ENCODE measurements around the gene ZDHHC8.

The ZDHHC8 gene

GRCh38 chr22:20096574-20097420 lies 34.8 kb upstream of the ZDHHC8 start:
- DNase-seq = no peak

- DNase-seq = no peak
These were observed 32.4 kb upstream of the ZDHHC8 start for GRCh38 chr22:20099099-20099711.

GRCh38 chr22:20101638-20102037 lies 30.0 kb upstream of the ZDHHC8 start:
- no peak for DNase-seq

DNA sequence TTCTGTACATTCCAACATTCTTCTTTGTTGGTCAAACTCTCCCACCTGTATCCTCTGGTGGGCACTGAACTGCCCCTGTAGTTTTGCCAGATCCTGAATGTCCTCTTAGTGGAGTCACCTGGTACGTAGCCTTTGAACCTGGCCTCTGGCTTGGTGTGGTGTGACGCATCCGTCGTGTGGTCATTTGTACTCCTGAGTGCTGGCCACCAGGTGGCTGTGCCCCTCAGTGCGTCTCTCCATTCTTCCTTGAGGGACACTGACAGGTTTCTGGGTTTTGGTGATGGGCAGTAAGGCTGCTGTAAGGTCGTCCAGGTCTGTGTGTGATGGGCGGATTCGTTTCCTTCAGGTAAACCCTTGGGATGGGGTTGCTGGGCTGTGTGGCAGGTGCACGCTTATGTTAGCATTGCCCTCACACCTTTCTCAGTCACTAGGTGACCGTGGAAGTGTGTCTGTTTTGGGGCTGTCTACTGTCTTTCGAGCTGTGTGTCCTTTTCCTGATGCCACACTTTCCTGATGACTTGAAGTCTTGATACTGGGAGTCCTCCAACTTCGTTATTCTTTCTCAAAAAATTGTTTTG lies 29.3 kb upstream of the ZDHHC8 start:
- DNase-seq = no peak

GRCh38 chr22:20105456-20106204 lies 26.0 kb upstream of the ZDHHC8 start:
- DNase-seq = no peak

DNA sequence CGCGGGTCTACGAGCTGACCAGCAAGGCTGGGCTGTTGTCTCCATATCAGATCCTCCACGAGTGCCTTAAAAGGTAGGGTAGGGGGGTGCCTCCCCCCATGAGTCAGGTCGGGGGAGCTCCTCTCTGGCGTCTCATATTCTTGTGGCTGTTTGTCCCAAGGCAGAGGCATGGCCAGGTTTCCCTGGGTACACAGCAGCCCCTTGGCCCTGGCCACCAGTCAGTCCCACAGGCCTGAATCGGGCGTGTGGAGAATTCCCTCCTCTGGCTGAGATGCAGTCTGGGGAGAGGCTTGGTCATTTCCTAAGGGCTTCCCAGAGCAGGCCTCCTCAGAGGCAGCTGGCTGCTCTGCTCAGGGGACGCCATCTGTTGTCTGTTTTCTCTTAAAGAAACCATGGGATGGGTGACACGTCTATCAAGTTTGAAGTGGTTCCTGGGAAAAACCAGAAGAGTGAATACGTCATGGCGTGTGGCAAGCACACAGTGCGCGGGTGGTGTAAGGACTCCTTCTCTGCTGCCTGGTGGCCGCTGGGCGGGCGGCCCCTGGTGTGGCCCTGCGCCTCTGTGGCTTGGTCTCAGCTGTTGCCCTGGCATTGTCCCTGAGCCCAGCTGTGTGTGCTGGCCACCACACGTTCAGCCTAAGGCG lies 25.3 kb upstream of the ZDHHC8 start:
- no peak for DNase-seq

- DNase-seq = no peak
These were observed 24.8 kb upstream of the ZDHHC8 start for GRCh38 chr22:20106849-20107237.

- DNase-seq = no peak
These were observed 24.1 kb upstream of the ZDHHC8 start for GRCh38 chr22:20107471-20107901.

DNA sequence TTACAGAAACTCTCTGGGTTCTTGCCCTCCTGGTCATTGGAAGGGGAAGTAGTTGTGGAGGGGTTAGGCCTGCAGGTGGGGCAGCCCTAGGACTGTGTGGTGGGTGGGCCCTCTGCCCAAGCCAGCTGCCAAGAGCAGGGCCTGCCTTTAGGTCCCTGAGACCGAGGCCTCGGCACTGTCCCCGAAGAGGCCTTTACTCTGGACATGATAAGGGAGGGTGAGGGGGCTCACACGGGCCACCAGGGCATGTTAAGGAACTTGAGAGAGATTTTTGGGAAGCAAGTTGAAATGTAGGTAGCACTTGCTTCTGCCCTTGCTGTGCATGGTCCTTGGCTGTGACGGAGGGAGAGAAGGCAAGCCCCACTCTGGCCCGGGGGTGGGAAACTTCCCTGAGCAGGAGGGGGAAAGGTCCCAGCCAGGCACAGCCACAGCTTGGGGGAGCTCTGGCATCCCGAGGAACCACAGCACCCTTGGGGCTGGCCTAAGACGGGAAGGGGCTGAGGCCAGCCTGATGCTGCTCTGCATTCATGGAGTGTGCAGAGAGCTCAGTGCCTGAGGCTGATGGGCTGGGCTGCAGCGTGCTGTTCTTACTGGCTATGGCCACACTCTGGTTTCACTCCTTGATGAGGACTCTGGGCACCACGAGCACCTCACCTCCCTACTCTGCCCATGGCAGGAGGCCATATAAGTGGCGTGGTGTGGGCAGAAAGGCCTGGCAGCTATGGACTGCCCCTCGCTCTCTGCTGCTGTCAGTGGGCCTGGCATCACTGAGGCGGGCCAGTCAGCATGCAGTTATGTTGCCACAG lies 23.4 kb upstream of the ZDHHC8 start:
- no peak for DNase-seq

DNA sequence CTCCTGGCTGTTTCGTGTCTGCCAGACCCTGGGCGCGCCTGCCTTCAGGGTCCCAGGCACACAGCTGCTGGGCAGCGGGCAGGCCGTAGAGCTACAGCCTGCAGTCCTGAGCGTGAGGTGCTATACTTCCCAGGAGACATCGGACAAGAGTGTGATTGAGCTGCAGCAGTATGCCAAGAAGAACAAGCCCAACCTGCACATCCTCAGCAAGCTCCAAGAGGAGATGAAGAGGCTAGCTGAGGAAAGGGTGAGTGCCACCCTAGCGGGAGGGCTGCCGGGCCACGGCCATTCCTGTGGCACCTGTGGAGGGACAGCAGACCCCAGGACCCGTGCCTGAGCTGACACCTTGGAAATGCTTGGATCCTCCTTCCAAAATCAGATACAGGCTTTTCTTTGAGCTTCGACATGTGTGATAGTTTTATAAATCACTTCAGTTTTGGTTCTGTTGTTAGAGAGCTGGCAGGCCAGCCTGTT lies 22.8 kb upstream of the ZDHHC8 start:
- DNase-seq = no peak

DNA sequence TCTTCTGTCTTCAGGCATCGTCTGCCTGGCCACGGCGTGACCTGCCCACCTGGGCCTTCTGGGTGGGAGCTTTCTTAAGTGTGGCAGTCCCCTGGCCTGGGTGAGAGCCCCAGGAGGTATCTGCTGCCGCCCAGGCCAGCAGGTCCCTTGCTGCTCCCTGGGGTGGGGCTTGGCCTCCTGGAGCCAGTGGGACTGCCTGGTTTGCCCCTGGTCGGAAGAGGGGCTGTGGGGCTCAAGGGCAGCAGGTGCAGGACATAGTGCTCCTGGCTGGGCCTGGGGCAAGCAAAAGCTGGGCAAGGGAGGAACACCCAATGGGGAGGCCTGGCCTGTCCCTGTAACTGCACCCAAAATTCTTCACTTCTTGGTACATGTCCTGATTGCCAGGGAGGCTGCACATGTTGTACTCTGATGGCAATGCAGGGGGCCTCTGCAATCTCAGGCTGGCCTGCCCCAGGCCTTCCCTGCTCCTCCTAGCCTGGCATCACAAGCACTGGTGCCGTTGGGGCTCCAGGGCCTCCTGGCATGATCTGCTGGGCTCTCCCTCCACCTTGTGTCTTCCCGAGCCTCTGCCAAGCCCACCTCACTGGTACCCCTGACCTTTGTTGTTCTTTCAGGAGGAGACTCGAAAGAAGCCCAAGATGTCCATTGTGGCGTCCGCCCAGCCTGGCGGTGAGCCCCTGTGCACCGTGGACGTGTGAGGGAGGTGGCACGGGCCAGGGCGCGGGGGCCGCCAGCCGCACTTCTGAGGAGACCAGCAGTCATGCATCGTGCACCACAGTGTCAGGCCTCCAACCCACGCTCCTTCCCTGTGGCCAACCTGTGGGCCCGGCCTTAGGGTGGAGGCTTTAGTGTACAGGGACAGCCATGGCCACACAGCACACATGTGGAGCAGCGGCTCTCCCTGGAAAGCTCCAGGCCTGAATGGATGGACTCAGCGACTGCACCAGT lies 21.9 kb upstream of the ZDHHC8 start:
- DNase-seq = no peak

- no peak for DNase-seq
These were observed 21.1 kb upstream of the ZDHHC8 start for GRCh38 chr22:20110359-20110985.

- DNase-seq = no peak
These were observed 20.4 kb upstream of the ZDHHC8 start for GRCh38 chr22:20111045-20111688.

- DNase-seq = no peak
These were observed 19.6 kb upstream of the ZDHHC8 start for GRCh38 chr22:20111689-20112622.

GRCh38 chr22:20112623-20113511 lies 18.7 kb upstream of the ZDHHC8 start:
- DNase-seq = no peak

DNA sequence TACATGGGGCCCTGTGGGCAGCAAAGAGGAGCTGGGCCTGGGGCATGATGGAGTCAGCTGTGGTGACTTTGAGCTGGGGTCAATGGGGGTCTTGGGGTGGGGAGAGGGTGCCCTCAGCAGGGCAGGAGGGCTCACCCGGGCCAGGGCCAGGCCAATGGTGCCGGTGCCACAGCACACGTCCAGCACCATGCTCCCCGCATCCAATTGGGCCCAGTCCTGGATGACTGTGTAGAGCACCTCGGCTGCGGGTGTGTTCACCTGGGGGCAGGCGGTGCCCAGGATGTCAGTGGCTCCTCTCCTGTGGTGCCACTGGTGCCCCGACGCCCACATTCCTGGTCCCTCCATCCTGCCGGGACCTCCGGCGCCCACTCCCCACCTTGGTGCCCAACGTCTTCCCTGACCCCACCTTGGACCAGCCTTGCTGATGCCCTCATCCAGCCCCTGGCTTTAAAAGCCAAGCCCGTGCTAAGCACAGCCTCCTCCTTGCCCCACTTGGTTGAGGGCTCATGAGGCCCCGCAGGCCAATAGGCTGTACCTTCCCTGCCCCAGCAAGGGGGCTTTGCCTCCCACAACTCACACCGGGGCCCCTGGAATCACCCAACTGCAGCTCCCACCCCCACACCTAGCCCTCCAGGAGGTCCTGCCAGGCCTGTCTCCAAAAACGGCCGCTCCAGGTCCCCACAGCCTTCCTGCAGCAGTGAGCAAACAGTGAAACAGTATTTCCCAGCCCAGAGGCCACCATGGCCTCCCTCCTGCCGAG lies 17.9 kb upstream of the ZDHHC8 start:
- no peak for DNase-seq

Measured in NCI-H187 (cell line).